MCF 10A (cell line): ENCODE data around the gene ZNF701. TPM values are rescaled to one million over a fixed set of nuclear protein-coding genes. Genes with fewer than 3 reads are reported as not detected.
"Not testable (repeated sequence)": the region's sequence is repeated elsewhere in the genome, so short reads cannot be mapped to it uniquely, and the experiment has no call there.

Experiments
- BruUV-seq: library from RNA; stranded (reverse); fragments of 400-500 nt; replicated peaks from 2 replicates; lab custom pipeline; 2021; lab: Mats Ljungman, UMichigan
- CTCF ChIA-PET: fragments of 300-600 bp; sonication (Branson Sonifier 250); formaldehyde crosslinking; extraction: SDS; loops from one replicate; lab custom pipeline; 2021; ENCODE audit warnings: antibody characterized with exemption, inconsistent platforms; lab: Yijun Ruan, JAX
- POLR2A ChIA-PET: fragments of 300-600, 350-650 bp; sonication (Branson Sonifier 250); formaldehyde crosslinking; extraction: SDS; loops from one replicate; lab custom pipeline; 2020; ENCODE audit warnings: antibody characterized with exemption, inconsistent platforms; lab: Yijun Ruan, JAX
- DNase-seq: peaks from one replicate; pipeline ENCODE4 v3.0.0-alpha.2; 2018; ENCODE audit not compliant: unreplicated experiment
- H3K27ac Mint-ChIP-seq: one replicate; pipeline ENCODE4 v1.8.0; 2022; ENCODE audit warnings: mild to moderate bottlenecking, low read depth, mixed read lengths; ENCODE audit not compliant: unreplicated experiment
- H3K27me3 Mint-ChIP-seq: one replicate; pipeline ENCODE4 v1.8.0; 2022; ENCODE audit warnings: mixed read lengths; ENCODE audit not compliant: insufficient read depth, unreplicated experiment
- H3K36me3 Mint-ChIP-seq: one replicate; pipeline ENCODE4 v1.8.0; 2022; ENCODE audit warnings: mild to moderate bottlenecking, moderate library complexity, mixed read lengths; ENCODE audit not compliant: insufficient read depth, unreplicated experiment
- H3K4me1 Mint-ChIP-seq: one replicate; pipeline ENCODE4 v1.8.0; 2022; ENCODE audit warnings: mixed read lengths; ENCODE audit not compliant: insufficient read depth, unreplicated experiment
- H3K4me3 Mint-ChIP-seq: one replicate; pipeline ENCODE4 v1.8.0; 2022; ENCODE audit warnings: mild to moderate bottlenecking, moderate library complexity, mixed read lengths; ENCODE audit not compliant: unreplicated experiment
- H3K9me3 Mint-ChIP-seq: one replicate; pipeline ENCODE4 v1.8.0; 2022; ENCODE audit warnings: mixed read lengths; ENCODE audit not compliant: unreplicated experiment
- intact Hi-C: fragments of 100-400 bp; cut with micrococcal nuclease; formaldehyde crosslinking; loops from 2 replicates; pipeline ENCODE4 v1.14.1; 2022
- total RNA-seq: library from RNA; stranded (reverse); gene quantifications from 2 replicates; pipeline ENCODE4 v1.2.3, GENCODE V29; 2022
- TF ChIP-seq, protein P1 (sequence below): fragments of 200-600 bp; IDR thresholded peaks from one replicate; pipeline ENCODE4 v1.8.0; 2022; ENCODE audit warnings: antibody characterized with exemption, mild to moderate bottlenecking; ENCODE audit not compliant: unreplicated experiment

Gene ZNF701
- total RNA-seq, 1 experiment from 2014 or later: 8.3 TPM

DNA sequence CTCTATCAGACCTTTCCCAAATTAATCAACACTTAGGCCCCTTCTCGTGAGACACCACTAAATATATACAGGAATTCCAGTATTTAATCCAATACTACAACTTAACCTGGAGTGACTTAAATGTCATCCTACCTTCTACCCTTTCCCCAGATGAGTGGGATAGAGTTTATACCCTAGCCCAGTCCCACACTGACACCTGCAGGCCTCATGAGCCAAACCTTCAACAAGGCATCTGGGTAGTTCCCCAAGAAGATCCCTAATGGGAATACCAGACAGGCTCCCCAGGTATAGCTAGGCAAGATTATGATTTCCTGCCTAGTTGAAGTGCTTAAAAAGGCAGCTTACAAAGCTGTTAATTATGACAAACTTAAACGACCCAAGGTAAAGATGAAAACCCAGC is 52.2 kb downstream of the ZNF701 start:
- TF ChIP-seq, protein P1, sequence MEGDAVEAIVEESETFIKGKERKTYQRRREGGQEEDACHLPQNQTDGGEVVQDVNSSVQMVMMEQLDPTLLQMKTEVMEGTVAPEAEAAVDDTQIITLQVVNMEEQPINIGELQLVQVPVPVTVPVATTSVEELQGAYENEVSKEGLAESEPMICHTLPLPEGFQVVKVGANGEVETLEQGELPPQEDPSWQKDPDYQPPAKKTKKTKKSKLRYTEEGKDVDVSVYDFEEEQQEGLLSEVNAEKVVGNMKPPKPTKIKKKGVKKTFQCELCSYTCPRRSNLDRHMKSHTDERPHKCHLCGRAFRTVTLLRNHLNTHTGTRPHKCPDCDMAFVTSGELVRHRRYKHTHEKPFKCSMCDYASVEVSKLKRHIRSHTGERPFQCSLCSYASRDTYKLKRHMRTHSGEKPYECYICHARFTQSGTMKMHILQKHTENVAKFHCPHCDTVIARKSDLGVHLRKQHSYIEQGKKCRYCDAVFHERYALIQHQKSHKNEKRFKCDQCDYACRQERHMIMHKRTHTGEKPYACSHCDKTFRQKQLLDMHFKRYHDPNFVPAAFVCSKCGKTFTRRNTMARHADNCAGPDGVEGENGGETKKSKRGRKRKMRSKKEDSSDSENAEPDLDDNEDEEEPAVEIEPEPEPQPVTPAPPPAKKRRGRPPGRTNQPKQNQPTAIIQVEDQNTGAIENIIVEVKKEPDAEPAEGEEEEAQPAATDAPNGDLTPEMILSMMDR: no peak
- no peak overlapping the region for H3K27ac Mint-ChIP-seq

DNA sequence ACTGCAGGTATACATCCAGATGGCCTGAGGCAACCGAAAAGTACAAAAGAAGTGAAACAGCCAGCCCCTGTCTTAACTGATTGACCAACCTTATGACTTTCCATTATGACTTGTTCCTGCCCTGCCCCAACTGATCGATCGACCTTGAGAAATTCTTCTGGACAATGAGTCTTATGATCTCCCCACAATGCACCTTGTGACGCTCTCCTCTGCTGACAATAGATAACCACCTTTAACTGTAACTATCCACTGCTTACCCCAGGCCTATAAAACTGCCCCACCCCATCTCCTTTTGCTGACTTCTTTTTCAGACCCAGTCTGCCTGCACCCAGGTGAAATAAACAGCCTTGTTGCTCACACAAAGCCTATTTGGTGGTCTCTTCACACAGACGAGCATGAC is 56.8 kb downstream of the ZNF701 start:
- ChIA-PET POLR2A (no interaction called here), CTCF (no interaction called here)
- Mint-ChIP-seq H3K4me1 (no peaks in the 10 kb centered on the region), H3K36me3 (peaks cover 17% of the 10 kb centered on the region), H3K4me3 (no peak overlapping the region), H3K9me3 (peaks cover 30% of the 10 kb centered on the region), H3K27ac (no peak overlapping the region), H3K27me3 (no peaks in the 10 kb centered on the region)
- TF ChIP-seq, protein P1: no peak
- no TSS peak for BruUV-seq
- DNase-seq: no peak
- intact Hi-C loops: no loop called here

More for the DNA sequence above, 52.2 kb downstream of the ZNF701 start:
- Mint-ChIP-seq H3K9me3 (peaks cover 8% of the 10 kb centered on the region), H3K36me3 (peaks cover 45% of the 10 kb centered on the region), H3K27me3 (no peaks in the 10 kb centered on the region), H3K4me3 (no peak overlapping the region), H3K4me1 (no peaks in the 10 kb centered on the region)
- ChIA-PET CTCF (interaction anchor here (1.4 kb wide), 1 partner anchor 12 kb away, joined by 3 read pairs; no protein-coding TSS in a partner anchor), POLR2A (no interaction called here)
- BruUV-seq: no TSS peak
- intact Hi-C loops: no loop called here
- DNase-seq: no peak

DNA sequence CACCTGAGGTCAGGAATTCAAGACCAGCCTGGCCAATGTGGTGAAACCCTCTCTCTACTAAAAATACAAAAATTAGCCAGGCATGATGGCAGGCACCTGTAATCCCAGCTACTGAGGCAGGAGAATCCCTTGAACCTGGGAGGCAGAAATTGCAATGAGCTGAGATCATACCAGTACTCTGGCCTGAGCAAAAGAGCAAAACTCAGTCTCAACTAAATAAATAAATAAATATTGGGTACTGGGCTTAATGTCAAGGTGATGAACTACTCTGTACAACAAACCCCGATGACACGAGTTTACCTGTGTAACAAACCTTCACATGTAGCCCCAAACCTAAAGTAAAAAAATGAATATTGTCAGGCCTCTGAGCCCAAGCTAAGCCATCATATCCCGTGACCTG is 57.4 kb downstream of the ZNF701 start:
- H3K4me1 Mint-ChIP-seq, CTCF ChIA-PET, BruUV-seq, H3K4me3 Mint-ChIP-seq, POLR2A ChIA-PET, H3K27ac Mint-ChIP-seq, intact Hi-C loops, H3K27me3 Mint-ChIP-seq, DNase-seq: not testable (repeated sequence)
- H3K36me3 Mint-ChIP-seq: peaks cover 17% of the 10 kb centered on the region
- peaks cover 30% of the 10 kb centered on the region for H3K9me3 Mint-ChIP-seq

DNA sequence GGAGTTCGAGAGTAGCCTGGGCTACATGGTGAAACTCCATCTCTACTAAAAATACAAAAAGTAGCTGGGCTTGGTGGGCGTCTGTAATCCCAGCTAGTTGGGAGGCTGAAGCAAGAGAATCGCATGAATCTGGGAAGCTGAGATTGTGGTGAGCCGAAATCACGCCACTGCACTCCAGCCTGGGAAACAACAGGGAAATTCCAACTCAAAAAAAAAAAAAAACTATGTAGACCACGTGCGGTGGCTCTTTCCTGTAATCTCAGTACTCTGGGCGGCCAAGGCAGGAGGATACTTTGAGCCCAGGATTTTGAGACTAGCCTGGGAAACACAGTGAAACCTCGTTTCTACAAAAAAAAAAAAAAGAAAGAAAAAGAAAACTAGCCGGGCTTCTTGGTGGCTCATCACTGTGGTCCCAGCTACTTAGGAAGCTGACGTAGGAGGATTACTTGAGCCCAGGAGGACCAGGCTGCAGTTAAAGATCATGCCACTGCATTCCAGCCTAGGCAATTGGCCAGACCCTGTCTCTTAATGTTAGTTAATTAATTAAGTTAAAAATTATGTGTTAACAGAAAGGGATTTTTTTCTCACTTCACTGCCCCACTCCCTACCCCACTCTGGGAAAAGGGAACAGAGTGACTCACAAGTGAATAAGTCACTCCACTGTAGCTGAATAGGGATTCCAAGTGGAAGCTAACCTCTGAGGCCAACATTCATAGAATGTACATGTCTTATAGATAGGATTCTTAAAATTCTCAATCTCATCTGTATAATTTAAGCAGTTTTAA is 65.9 kb downstream of the ZNF701 start:
- intact Hi-C loops: no loop called here
- no peak for DNase-seq

More for the DNA sequence above, 65.9 kb downstream of the ZNF701 start:
- Mint-ChIP-seq H3K4me1 (peaks cover 10% of the 10 kb centered on the region), H3K9me3 (peaks cover 8% of the 10 kb centered on the region), H3K27ac (no peak overlapping the region), H3K27me3 (no peaks in the 10 kb centered on the region), H3K36me3 (peaks cover 33% of the 10 kb centered on the region), H3K4me3 (no peak overlapping the region)
- TF ChIP-seq, protein P1: no peak
- no TSS peak for BruUV-seq
- ChIA-PET POLR2A (interaction anchor here (1.3 kb wide), 1 partner anchor 27 kb away, joined by 3 read pairs; no protein-coding TSS in a partner anchor), CTCF (interaction anchor here (0.6 to 1.2 kb wide), 3 partner anchors 34 to 379 kb away, joined by 3 to 4 read pairs (median 4); no protein-coding TSS in a partner anchor)

Other genes with a start within 250 kb of the ZNF701 start
- gene ZNF610, start 234.0 kb upstream of the ZNF701 start, total RNA-seq: not detected in 2 replicates
- 6.7 and 6.9 TPM in 2 replicates for gene ZNF880, start 200.4 kb upstream of the ZNF701 start, total RNA-seq
- gene ZNF528, start 172.4 kb upstream of the ZNF701 start, total RNA-seq: 16.0 and 21.6 TPM in 2 replicates
- gene ZNF534, start 141.1 kb upstream of the ZNF701 start, total RNA-seq: not detected in 2 replicates
- not detected in 2 replicates for gene ZNF578, start 116.7 kb upstream of the ZNF701 start, total RNA-seq
- 14.8 and 18.2 TPM in 2 replicates for gene ZNF808, start 42.6 kb upstream of the ZNF701 start, total RNA-seq
- gene ZNF83, start 68.1 kb downstream of the ZNF701 start, total RNA-seq: 58.9 and 102 TPM in 2 replicates
- 12.6 and 23.1 TPM in 2 replicates for gene ZNF611, start 164.8 kb downstream of the ZNF701 start, total RNA-seq
- gene ZNF600, start 216.5 kb downstream of the ZNF701 start, total RNA-seq: 7.9 and 9.8 TPM in 2 replicates